DMS53 (cell line): ENCODE data around the gene GABRG3.

Experiments
- DNase-seq: peaks from one replicate; lab custom pipeline; 2025; lab: John Stamatoyannopoulos, UW

Gene GABRG3

GRCh38 chr15:27064080-27064479 is 93.1 kb downstream of the GABRG3 start:
- no peak for DNase-seq

- DNase-seq: no peak
These were observed 94.2 kb downstream of the GABRG3 start for GRCh38 chr15:27065151-27065550.

GRCh38 chr15:27065785-27066184 is 94.8 kb downstream of the GABRG3 start:
- no peak for DNase-seq

GRCh38 chr15:27066446-27066845 is 95.5 kb downstream of the GABRG3 start:
- no peak for DNase-seq

- no peak for DNase-seq
These were observed 96.2 kb downstream of the GABRG3 start for GRCh38 chr15:27067175-27067574.

GRCh38 chr15:27070841-27071240 is 99.9 kb downstream of the GABRG3 start:
- DNase-seq: peak; percentile 93

GRCh38 chr15:27074179-27074578 is 103.2 kb downstream of the GABRG3 start:
- no peak for DNase-seq

- peak; percentile 23 for DNase-seq
These were observed 106.8 kb downstream of the GABRG3 start for GRCh38 chr15:27077790-27078189.

- peak; percentile 42 for DNase-seq
These were observed 110.9 kb downstream of the GABRG3 start for GRCh38 chr15:27081676-27082418.

GRCh38 chr15:27082526-27082925 is 111.5 kb downstream of the GABRG3 start:
- no peak for DNase-seq

GRCh38 chr15:27084844-27085243 is 113.9 kb downstream of the GABRG3 start:
- peak; percentile 93 for DNase-seq

- peak; percentile 38 for DNase-seq
These were observed 115.2 kb downstream of the GABRG3 start for GRCh38 chr15:27086149-27086548.

GRCh38 chr15:27086805-27087204 is 115.8 kb downstream of the GABRG3 start:
- no peak for DNase-seq

- DNase-seq: no peak
These were observed 116.9 kb downstream of the GABRG3 start for GRCh38 chr15:27087651-27088583.

- DNase-seq: no peak
These were observed 117.7 kb downstream of the GABRG3 start for GRCh38 chr15:27088584-27089232.

- DNase-seq: no peak
These were observed 118.2 kb downstream of the GABRG3 start for GRCh38 chr15:27089233-27089586.

- no peak for DNase-seq
These were observed 118.7 kb downstream of the GABRG3 start for GRCh38 chr15:27089676-27090075.

GRCh38 chr15:27091270-27091940 is 120.4 kb downstream of the GABRG3 start:
- no peak for DNase-seq

- DNase-seq: no peak
These were observed 121.4 kb downstream of the GABRG3 start for GRCh38 chr15:27092390-27092789.

- DNase-seq: no peak
These were observed 123.3 kb downstream of the GABRG3 start for GRCh38 chr15:27094235-27094634.

- DNase-seq: peak; percentile 58
These were observed 125.1 kb downstream of the GABRG3 start for GRCh38 chr15:27095886-27096624.
